ENCODE results near the gene CASK.
"Not testable (repeated sequence)": the region's sequence is repeated elsewhere in the genome, so short reads cannot be mapped to it uniquely, and the experiment has no call there.

The CASK gene

GRCh38 chrX:41543668-41544067, 379.7 kb downstream of the CASK start:
- no peak for DNase-seq

DNA sequence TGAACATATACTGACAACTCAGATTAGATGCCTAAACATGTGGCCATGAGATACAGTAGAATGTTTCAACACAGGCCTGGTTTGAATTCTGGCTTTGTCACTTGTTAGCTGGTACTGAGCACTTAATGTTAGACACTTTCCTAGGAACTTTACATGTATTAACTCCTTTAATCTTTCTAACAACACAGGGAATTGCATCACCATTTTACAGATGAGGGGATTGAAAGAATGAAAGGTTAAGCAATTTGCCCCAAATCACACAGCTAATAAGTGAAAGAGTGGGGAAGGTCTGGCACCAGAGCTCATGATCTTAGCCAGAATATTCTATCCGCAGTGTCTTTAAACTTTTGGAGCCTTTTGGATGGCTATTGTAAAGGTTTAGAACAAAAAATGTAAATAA, 380.3 kb downstream of the CASK start:
- DNase-seq = no peak

DNA sequence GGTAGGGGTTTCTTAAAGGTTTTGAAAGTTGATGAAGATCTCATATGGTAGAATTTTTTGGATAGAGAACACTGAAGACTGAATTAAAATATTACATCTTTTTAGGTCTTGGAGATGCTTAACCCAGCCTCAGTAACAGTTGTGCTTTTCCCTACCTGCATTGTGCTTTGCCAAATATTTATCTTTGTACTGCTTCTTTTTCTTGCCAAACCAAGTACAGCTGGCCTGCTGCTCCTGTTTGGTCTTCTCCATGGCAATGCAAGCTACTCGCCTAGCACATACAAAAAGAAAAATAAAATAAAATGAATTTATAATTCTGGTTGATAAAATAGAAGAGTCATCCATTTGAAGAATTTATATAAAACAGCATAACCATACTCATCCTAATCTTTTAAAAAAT, 380.8 kb downstream of the CASK start:
- DNase-seq = no peak

DNA sequence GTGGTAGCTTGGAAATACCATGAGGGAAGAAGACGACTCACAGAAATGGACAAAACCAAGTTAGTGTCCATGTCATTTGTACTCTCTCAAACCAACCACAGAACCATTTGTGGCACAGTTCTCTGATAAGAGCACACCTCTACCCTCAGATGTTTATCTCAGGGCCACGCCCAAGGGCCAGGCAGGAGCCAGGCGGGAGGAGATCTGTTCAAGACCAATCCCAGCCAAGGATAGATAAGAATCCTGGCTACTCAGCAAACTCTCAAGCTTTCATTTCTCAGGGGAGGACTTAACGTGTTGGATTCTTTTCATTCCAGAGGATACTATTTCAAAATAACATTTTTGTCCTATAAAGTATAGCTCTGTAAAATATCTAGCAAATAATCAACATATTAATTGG, 381.2 kb downstream of the CASK start:
- no peak for DNase-seq

DNA sequence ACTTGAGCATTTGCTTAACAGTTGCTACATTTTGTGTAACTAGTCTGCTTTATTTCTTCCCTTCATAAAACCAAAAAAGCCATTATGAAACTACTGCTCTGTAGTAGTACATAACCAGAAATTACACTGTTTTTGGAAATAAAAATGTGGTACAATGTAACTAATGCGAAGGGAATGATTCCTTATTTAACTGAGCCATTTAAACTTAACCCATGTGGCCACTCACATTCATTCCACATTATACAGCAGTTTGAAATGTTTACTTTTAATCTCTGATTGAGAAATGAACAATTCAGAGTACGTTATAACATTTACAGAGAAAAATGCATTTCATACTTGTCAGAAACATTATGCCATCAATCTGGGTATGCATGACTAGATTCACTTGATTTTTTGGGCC, 382.0 kb downstream of the CASK start:
- no peak for DNase-seq

- no peak for DNase-seq
These were observed 384.6 kb downstream of the CASK start for GRCh38 chrX:41538707-41539106.

DNA sequence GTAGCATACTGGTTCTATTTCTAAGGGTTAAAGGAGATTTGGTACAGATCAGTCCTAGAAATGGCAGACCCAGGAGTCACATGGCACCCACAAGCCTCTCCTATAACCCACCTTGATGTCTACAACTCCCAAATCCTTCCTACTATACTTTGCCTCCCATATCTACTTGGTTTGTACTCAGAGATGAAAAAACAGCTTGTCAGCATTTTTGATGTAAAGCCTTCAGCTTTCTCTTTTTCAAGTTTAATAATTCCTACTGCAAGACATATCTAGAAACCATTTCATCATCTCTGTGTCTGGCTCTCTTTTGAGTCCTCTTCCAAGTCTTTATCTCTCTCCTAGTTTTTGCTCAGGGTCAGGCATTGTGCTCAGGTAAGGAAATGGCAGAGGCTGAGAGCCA, 393.3 kb downstream of the CASK start:
- no peak for DNase-seq

- DNase-seq = no peak
These were observed 394.1 kb downstream of the CASK start for GRCh38 chrX:41529221-41529620.

DNA sequence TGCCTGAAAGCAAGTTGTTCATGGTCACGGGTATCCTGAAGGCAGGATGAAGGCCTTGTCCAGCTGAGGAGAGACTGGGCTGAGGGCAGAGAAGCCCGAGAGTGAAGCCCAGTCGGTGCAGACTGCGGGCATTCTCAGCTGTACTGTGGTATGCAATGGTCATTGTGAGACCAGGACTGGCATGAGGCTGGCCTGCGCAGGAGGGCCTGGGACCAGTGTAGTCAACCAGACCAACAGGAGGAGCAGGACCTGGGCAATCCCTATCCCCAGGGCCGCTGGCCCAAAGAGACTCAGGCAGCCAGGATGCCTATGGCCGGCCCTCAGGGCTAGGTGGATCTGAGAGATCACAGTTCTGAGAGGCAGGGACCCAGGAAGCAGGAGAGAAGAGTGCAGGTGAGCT, 394.6 kb downstream of the CASK start:
- no peak for DNase-seq

- no peak for DNase-seq
These were observed 396.4 kb downstream of the CASK start for GRCh38 chrX:41526925-41527324.

DNA sequence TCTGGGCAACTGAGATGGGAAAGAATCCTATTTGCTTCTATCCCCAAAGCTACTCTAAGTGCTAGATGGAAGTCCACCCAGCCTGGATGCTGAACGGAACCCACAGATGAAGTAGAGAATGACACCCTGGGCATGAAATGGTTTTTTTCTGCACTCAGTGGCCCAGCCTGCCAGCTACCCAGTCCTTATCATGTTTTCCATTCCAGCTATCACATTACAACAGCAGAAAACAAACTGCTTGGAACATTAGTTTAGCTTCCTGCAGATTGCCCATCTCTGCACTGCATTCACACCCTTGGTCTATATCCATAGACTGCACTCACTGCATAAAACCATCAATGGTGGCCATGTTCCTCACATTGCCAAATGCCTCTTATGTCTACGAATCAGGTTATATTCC, 397.1 kb downstream of the CASK start:
- DNase-seq = no peak

DNA sequence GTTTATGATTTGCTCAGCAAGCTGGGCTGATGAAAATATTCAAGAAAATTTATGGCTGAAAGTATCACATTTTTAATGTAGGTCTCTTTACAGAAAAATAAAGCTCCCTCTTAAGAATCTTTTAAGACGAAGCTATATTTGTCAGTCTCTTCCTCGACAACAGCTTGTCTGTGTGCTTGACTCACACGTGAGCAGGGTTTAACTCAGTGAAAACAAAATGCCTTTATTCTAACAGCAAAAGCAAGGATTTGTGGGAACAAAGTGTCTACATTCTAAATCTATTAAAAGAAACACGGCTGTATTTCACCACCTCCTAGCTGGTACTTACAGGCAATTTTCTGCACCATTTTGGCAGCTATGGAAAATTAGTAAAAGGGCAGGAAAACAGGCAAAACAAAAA, 400.7 kb downstream of the CASK start:
- no peak for DNase-seq

DNA sequence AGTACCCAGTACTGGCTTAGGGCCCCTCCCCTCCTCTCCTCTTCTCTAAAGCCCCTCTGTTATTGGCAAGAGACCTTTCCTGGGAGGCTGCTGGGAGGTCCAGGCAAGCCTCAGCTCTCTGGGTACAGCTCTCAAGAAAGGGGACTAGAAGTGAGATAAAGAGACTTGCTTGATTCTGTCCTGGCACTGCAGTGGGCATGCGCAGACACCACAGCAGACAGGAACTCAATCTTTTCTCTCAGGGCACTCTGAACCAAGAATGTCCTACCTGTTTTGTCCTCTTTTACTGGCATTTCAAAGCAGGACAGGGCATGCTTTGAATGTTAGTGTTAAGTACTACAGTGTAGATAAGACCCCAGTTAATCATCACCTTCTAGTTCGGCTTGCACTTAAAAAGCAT, 401.3 kb downstream of the CASK start:
- DNase-seq = no peak

GRCh38 chrX:41519468-41519867, 403.9 kb downstream of the CASK start:
- DNase-seq = no peak

- no peak for DNase-seq
These were observed 404.5 kb downstream of the CASK start for GRCh38 chrX:41518841-41519220.

DNA sequence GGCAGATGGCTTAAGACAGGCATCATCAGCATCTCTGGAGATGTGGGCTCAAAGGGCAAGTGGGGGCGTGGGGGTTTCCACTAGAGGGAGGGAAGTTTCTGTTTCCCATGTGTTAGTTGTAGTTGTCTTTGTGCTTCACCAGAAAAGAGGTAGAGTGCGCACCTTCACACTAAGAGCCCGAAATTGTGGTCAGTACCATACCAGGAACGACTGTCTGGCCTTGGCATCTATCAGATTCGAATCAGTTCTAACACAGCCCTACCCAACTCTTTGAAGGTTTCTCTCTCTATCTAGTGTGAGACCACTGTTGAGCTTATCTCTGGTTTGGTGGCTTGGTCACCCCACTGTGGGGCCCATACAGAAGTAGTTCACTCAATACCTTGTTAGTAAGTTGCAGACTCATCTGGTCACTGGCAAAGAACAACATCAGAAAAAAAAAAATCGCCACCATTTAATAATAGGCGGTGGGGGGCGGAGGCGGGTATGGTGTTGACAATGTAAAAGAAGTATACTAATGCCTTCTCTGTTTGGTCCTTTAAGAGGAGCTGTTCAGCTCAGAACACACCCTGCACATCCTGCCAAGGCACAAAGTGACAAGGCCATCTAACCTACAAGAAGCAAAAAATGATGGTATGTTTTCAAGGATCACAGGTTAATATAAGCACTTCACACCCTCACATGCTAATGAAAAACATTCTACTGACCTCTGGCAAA, 405.1 kb downstream of the CASK start:
- no peak for DNase-seq

DNA sequence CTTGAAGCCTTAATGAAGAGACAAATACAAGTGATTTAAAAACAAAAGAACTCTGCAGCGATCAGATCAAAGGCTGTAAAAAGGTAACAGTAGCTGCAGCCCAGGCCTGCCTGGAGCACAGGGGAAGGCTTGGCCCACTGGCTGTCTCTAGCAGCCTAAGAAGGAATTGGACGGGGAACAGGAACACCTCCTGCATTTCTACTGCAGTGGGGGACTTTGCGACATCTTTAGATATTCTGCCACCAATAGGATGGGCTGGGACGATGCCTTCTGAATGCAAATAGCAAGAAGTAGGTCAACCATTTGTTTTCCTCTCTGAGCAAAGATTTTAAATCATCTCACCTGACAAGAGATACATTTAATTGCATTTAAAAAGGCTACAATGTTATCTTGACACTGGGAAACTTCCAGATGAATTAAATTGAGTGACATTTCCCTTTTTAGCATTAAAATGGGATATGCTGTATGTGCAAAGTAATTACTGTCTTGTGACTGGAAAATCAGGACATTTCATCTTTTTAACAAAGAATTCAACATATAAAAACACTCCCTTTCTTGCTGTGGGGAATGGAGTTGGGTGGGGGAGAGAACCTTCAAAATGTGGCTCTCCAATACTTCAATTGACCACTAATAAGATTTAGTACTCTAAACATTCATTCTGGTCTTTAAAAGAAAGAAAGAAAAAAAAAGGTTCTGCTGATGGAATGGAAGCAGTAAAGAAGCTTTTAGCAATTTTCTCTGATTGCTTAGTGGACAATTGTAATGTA, 406.2 kb downstream of the CASK start:
- DNase-seq = no peak

DNA sequence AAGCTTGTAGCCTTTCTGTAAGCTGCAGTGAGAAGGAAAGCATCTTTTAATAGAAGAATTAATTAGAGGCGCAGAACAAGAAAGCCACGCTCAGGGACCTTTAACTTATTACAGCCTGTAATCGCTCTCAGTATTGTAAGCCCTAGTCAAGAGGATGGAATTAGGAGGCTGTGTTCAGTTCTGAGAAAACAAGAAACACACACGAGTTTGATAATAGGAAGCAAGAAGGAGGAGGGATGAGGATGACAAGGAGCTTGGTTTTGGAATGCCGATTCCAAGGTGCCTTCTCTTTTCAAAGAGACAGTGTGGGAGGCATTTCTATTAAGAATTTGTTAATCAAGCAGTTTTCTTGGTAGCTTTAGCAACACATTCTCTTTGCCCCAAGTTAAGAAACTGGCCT, 406.9 kb downstream of the CASK start:
- no peak for DNase-seq

- DNase-seq = no peak
These were observed 408.0 kb downstream of the CASK start for GRCh38 chrX:41515376-41515775.

DNA sequence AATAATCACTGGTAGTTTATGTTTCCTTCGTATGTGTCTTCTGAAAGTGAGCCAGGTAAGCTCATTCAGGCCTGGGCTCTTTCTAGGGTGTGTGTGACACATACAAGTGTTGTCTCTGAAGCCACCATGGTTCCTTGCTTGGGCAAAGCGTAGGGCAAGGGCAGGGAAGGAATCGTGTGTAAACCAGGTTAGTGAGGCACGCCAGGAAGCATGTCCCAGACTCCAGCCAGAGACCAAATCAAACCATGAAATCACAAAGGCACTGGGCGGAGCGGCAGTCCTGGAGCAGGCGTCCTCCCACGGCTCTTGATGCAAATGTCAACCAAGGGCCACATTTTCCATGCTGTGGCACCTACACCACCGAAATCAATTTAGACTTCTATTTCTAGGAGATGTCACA, 409.2 kb downstream of the CASK start:
- no peak for DNase-seq

- DNase-seq = not testable (repeated sequence)
These were observed 410.5 kb downstream of the CASK start for GRCh38 chrX:41512853-41513252.

GRCh38 chrX:41512394-41512793, 411.0 kb downstream of the CASK start:
- DNase-seq = no peak

DNA sequence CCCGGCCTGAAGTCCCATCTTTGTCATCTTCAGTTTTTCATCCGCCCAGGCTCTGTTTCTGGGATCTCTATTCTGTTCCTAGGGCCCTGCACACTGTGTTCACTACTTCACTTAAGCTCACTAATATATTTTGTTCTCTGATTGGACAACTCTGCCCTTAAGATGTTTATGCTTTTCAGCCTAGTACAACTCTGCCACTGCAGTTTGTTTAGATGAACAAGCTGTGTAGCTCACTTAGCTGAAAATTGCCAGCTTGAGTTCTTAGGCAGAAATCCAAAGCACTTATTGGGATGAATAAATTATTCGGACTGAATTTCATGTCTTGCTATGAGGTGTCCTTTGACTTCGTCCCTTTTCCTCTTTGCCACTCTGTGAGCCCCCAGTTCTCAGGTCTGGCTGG, 415.4 kb downstream of the CASK start:
- DNase-seq = no peak

DNA sequence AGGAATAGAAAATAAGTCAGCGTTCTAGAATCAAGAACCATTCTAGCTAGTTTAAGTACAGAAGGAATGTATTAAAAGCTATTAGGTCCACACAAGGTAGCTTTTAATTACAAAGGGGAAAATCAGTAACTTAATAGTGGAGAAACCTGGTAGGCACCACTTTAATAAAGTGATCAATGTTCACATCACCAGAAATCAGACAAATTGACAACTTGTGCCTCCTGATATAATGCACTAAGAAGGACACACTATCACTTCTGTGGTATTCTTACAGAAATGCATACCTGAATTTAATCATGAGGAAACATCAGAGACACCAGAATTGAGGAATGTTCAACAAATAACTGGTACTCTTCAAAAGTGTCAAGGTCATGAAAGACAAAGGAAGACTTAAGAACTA, 421.4 kb downstream of the CASK start:
- no peak for DNase-seq

- no peak for DNase-seq
These were observed 423.4 kb downstream of the CASK start for GRCh38 chrX:41499984-41500383.
